Endodermal cell (in vitro differentiated cells): ENCODE data around the gene SLC25A52. TPM values are rescaled to one million over a fixed set of nuclear protein-coding genes. Genes with fewer than 3 reads are reported as not detected.
A peak's percentile ranks its signal among the peaks of the same experiment; 100 is the strongest.
"Not testable (repeated sequence)": the region's sequence is repeated elsewhere in the genome, so short reads cannot be mapped to it uniquely, and the experiment has no call there.

Source experiments
- DNase-seq: peaks from one replicate; pipeline ENCODE4 v3.0.0-alpha.2; 2017
- H3K27ac ChIP-seq: 2 replicates; pipeline ENCODE4 v1.5.1; 2013; ENCODE audit warnings: mild to moderate bottlenecking, low read depth, low read length, moderate library complexity
- H3K27me3 ChIP-seq: 2 replicates; pipeline ENCODE4 v1.6.1; 2013; ENCODE audit warnings: mild to moderate bottlenecking, low read length, moderate library complexity; ENCODE audit not compliant: insufficient read depth, control insufficient read depth, poor library complexity, severe bottlenecking
- H3K36me3 ChIP-seq: 2 replicates; pipeline ENCODE4 v1.7.0; 2013; ENCODE audit warnings: mild to moderate bottlenecking, low read length, moderate library complexity; ENCODE audit not compliant: control insufficient read depth, insufficient read depth
- H3K4me1 ChIP-seq: one replicate; pipeline ENCODE4 v1.7.0; 2013; ENCODE audit warnings: low read length; ENCODE audit not compliant: control insufficient read depth, insufficient read depth
- H3K4me3 ChIP-seq: 2 replicates; pipeline ENCODE4 v1.5.1; 2013; ENCODE audit warnings: mild to moderate bottlenecking, low read length, moderate library complexity
- H3K9ac ChIP-seq: 2 replicates; pipeline ENCODE4 v1.6.1; 2013; ENCODE audit warnings: mild to moderate bottlenecking, low read length, moderate library complexity; ENCODE audit not compliant: poor library complexity, severe bottlenecking; ENCODE audit errors: extremely low read depth
- H3K9me3 ChIP-seq: 2 replicates; pipeline ENCODE4 v1.6.1; 2013; ENCODE audit warnings: mild to moderate bottlenecking, low read length, moderate library complexity; ENCODE audit not compliant: control insufficient read depth
- H3K27ac Mint-ChIP-seq: 2 replicates; pipeline ENCODE4 v1.8.0; 2020; ENCODE audit warnings: mixed read lengths
- H3K27me3 Mint-ChIP-seq: 2 replicates; pipeline ENCODE4 v1.8.0; 2021; ENCODE audit warnings: mild to moderate bottlenecking, mixed read lengths; ENCODE audit not compliant: insufficient read depth
- H3K36me3 Mint-ChIP-seq: 2 replicates; pipeline ENCODE4 v1.8.0; 2020; ENCODE audit warnings: low read depth, mixed read lengths
- H3K4me1 Mint-ChIP-seq: 2 replicates; pipeline ENCODE4 v1.8.0; 2020; ENCODE audit warnings: mixed read lengths
- H3K4me3 Mint-ChIP-seq: 2 replicates; pipeline ENCODE4 v1.8.0; 2020; ENCODE audit warnings: mild to moderate bottlenecking, moderate library complexity, mixed read lengths
- H3K9me3 Mint-ChIP-seq: 2 replicates; pipeline ENCODE4 v1.8.0; 2020; ENCODE audit warnings: mild to moderate bottlenecking, mixed read lengths
- WGBS, 2 experiments: methylation state at CpG; one replicate each; pipeline versions ENCODE4 v1.1.5 to v1.1.7; 2013; ENCODE audit warnings: missing lambda C conversion rate in 2 of 2, mixed read lengths in 1 of 2; ENCODE audit not compliant: insufficient coverage in 1 of 2, insufficient read length in 1 of 2; 5-methylcytosine and 5-hydroxymethylcytosine counted together
- long read RNA-seq, 4 experiments: library from polyadenylated mRNA in 2 of 4; library from RNA in 1 of 4; library from capped mRNA in 1 of 4; stranded (forward) in 3 of 4; unstranded in 1 of 4; transcript quantifications; one replicate each; pipeline ENCODE4 v2.0.0, GENCODE V29; 2020 to 2021; ENCODE audit warnings: inconsistent platforms in 1 of 4
- polyA plus RNA-seq, 2 experiments: library from polyadenylated mRNA; stranded (reverse); fragments of 50-300 nt; gene quantifications; one replicate each; pipeline ENCODE4 v1.2.3, GENCODE V29; 2013
- total RNA-seq, 2 donors: library from RNA; stranded (reverse); fragmentation: NEBNext Ultra II Directional in 1 of 2; extraction: Animal tissue kit (Norgen Biotek cat#: 25700) in 1 of 2; gene quantifications; 2 replicates in 1 of 2; 3 replicates in 1 of 2; pipeline ENCODE4 v1.2.1, GENCODE V29; 2021
- TF ChIP-seq, protein P1 (sequence below): fragments of 200-600 bp; sonication (generic); conservative IDR thresholded peaks from 2 replicates; pipeline ENCODE4 v1.5.0; 2021; ENCODE audit warnings: antibody characterized with exemption, mild to moderate bottlenecking

Gene SLC25A52, protein sequence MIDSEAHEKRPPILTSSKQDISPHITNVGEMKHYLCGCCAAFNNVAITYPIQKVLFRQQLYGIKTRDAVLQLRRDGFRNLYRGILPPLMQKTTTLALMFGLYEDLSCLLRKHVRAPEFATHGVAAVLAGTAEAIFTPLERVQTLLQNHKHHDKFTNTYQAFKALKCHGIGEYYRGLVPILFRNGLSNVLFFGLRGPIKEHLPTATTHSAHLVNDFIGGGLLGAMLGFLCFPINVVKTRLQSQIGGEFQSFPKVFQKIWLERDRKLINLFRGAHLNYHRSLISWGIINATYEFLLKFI
- total RNA-seq: 1 to 10 TPM in 1 of 2 donors, under 1 TPM in 1; 0.46 to 1.1 TPM
- not detected for polyA plus RNA-seq (2013, experiment 1 of 2)
- not detected for polyA plus RNA-seq (2013, experiment 2 of 2)
- long read RNA-seq, experiment 1: 0 reads
- long read RNA-seq, experiment 2: 0 reads
- long read RNA-seq, experiment 3: 0 reads
- long read RNA-seq, experiment 4: 0 reads

DNA sequence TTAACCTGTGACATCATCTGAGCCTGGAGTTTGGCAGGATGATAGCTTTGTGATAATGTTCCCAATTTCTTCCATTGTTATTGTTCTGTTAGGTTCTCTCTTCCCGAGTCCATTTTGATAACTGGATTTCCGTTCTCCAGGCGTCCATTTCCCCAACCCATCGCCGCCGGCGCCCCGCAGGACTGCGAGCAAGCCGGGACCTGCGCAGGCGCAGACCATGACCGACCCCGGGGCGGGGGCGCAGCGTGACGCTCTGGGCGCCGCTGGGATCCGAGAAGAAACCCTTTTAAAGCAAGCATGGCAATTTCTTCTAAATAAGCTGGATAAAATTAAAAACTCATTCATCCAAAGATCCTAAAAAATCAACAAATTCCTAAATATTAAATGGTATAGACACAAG lies at the start of gene SLC25A52:
SLC25A52 (minus strand) TSS at position 186 of the 400 bp plus-strand sequence. CDS start 219 bp downstream, outside the sequence.
- Mint-ChIP-seq H3K27me3 (peaks cover 6% of the 10 kb centered on the region), H3K4me3 (no peak within 1 kb of the TSS), H3K27ac (no peak within 1 kb of the TSS), H3K9me3 (peaks cover 5% of the 10 kb centered on the region), H3K36me3 (peaks cover 9% of the 10 kb centered on the region), H3K4me1 (peaks cover 12% of the 10 kb centered on the region)
- Histone ChIP-seq H3K27me3 (no peaks in the 10 kb centered on the region), H3K36me3 (no peaks in the 10 kb centered on the region), H3K4me3 (no peak within 1 kb of the TSS), H3K9ac (no peak within 1 kb of the TSS), H3K27ac (no peak within 1 kb of the TSS), H3K9me3 (peaks cover 11% of the 10 kb centered on the region), H3K4me1 (peaks cover 3% of the 10 kb centered on the region)
- 85 to 98% methylated on average over 12 to 21 of the region's 21 CpGs for WGBS, 2 experiments
- DNase-seq: no peak
- TF ChIP-seq, protein P1, sequence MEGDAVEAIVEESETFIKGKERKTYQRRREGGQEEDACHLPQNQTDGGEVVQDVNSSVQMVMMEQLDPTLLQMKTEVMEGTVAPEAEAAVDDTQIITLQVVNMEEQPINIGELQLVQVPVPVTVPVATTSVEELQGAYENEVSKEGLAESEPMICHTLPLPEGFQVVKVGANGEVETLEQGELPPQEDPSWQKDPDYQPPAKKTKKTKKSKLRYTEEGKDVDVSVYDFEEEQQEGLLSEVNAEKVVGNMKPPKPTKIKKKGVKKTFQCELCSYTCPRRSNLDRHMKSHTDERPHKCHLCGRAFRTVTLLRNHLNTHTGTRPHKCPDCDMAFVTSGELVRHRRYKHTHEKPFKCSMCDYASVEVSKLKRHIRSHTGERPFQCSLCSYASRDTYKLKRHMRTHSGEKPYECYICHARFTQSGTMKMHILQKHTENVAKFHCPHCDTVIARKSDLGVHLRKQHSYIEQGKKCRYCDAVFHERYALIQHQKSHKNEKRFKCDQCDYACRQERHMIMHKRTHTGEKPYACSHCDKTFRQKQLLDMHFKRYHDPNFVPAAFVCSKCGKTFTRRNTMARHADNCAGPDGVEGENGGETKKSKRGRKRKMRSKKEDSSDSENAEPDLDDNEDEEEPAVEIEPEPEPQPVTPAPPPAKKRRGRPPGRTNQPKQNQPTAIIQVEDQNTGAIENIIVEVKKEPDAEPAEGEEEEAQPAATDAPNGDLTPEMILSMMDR: no peak

DNA sequence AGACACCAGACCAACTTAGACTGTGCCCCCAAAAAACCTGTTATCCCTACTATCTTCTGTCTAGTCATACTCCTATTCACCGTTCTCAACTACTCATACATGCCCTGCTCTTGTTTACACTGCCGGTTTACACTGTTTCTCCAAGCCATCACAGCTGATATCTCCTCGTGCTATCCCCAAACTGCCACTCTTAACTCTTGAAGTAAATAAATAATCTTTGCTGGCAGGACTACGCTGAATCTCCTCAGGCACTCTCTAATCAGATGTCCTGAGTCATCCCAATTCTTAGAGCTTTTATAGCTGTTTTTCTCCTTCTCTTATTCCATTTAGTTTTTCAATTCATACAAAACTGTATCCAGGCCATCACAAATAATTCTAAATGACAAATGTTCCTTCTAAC lies 48.4 kb upstream of the SLC25A52 start:
- not testable (repeated sequence) for DNase-seq, H3K9me3 ChIP-seq, H3K4me3 ChIP-seq, H3K36me3 Mint-ChIP-seq, H3K36me3 ChIP-seq, H3K4me3 Mint-ChIP-seq, H3K27ac ChIP-seq, H3K4me1 ChIP-seq, H3K27ac Mint-ChIP-seq, H3K27me3 ChIP-seq, H3K27me3 Mint-ChIP-seq, H3K9me3 Mint-ChIP-seq
- WGBS, 2 experiments: 42 to 80% methylated on average over 2 to 3 of the region's 4 CpGs
- H3K9ac ChIP-seq: peak overlapping the region; percentile 30
- peaks cover 18% of the 10 kb centered on the region for H3K4me1 Mint-ChIP-seq

DNA sequence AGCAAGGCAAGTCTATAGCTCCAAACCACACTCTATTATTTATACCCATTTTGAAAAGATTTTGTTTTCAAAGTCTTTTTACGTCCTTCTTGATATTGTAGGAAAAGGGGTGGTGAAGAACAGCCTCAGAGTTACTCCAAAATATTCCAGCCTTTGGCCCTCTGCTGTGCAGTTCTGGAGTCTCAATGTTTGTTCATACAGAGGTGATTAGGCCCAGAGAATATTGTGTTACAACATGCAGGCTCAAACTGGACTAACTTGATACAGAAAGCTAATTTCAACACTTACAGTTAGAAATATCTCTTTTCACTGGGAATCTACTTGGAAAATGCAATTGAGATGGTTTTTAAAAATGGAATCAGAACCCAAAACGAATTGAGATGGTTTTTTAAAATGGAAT lies 40.4 kb upstream of the SLC25A52 start:
- H3K9ac ChIP-seq: no peak overlapping the region
- peaks cover 6% of the 10 kb centered on the region for H3K36me3 Mint-ChIP-seq
- H3K4me1 Mint-ChIP-seq: peaks cover 17% of the 10 kb centered on the region
- DNase-seq: no peak
- H3K4me3 ChIP-seq: no peak overlapping the region
- no peaks in the 10 kb centered on the region for H3K4me1 ChIP-seq
- no peaks in the 10 kb centered on the region for H3K27me3 ChIP-seq
- H3K9me3 Mint-ChIP-seq: no peaks in the 10 kb centered on the region
- 80 to 86% methylated on average over 1 to 2 of the region's 2 CpGs for WGBS, 2 experiments
- H3K27me3 Mint-ChIP-seq: no peaks in the 10 kb centered on the region
- no peak overlapping the region for H3K4me3 Mint-ChIP-seq
- H3K27ac Mint-ChIP-seq: no peak overlapping the region
- peaks cover 12% of the 10 kb centered on the region for H3K9me3 ChIP-seq
- H3K36me3 ChIP-seq: no peaks in the 10 kb centered on the region
- H3K27ac ChIP-seq: no peak overlapping the region
- TF ChIP-seq, protein P1: no peak

DNA sequence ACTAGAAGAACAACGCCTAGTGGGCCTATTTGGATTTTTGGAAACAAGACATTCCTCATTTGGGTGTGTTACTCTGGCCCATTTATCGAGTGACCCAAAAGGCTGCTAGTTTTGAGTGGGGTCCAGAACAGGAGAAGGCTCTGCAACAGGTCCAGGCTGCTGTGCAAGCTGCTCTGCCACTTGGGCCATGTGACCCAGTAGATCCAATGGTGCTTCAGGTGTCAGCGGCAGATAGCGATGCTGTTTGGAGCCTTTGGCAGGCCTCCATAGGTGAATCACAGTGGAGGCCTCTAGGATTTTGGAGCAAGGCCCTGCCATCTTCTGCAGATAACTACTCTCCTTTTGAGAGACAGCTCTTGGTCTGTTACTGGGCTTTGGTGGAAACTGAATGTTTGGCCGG lies 38.6 kb upstream of the SLC25A52 start:
- peaks cover 11% of the 10 kb centered on the region for H3K9me3 Mint-ChIP-seq
- H3K36me3 Mint-ChIP-seq: peaks cover 12% of the 10 kb centered on the region
- H3K27ac ChIP-seq, H3K9ac ChIP-seq, H3K27me3 Mint-ChIP-seq, H3K27ac Mint-ChIP-seq, H3K27me3 ChIP-seq, H3K4me3 ChIP-seq, H3K4me3 Mint-ChIP-seq, H3K36me3 ChIP-seq, H3K4me1 ChIP-seq, DNase-seq: not testable (repeated sequence)
- peaks cover 17% of the 10 kb centered on the region for H3K4me1 Mint-ChIP-seq
- WGBS, 2 experiments: 86 to 95% methylated on average over 3 to 5 of the region's 5 CpGs
- H3K9me3 ChIP-seq: peaks cover 12% of the 10 kb centered on the region
